Mesenteric fat pad (tissue), 1 donor: ENCODE measurements around the gene GPC4. TPM values are rescaled to one million over a fixed set of nuclear protein-coding genes. Genes with fewer than 3 reads are reported as not detected.

Experiments
- DNase-seq: peaks from one replicate; pipeline ENCODE4 v3.0.0-alpha.2; 2020; ENCODE audit warnings: low spot score
- total RNA-seq: library from RNA; stranded (reverse); fragmentation: NEBNext Ultra II Directional; extraction: Animal tissue kit (Norgen Biotek cat#: 25700); gene quantifications from one replicate; pipeline ENCODE4 v1.2.1, GENCODE V29; 2021
- donor health status: DM: yes; HTN: yes; CAD: no.

The GPC4 gene
- total RNA-seq, 1 donor from 2014 or later, result 9.5 TPM

GRCh38 chrX:133412246-133412645 lies 3.0 kb downstream of the GPC4 start:
- DNase-seq, result no peak

- DNase-seq, result no peak
These were observed 4.7 kb downstream of the GPC4 start for GRCh38 chrX:133410550-133410949.

GRCh38 chrX:133405498-133406185 lies 9.6 kb downstream of the GPC4 start:
- no peak for DNase-seq

GRCh38 chrX:133403984-133404383 lies 11.3 kb downstream of the GPC4 start:
- DNase-seq, result no peak

GRCh38 chrX:133402830-133403625 lies 12.3 kb downstream of the GPC4 start:
- no peak for DNase-seq

- no peak for DNase-seq
These were observed 13.2 kb downstream of the GPC4 start for GRCh38 chrX:133402042-133402453.

GRCh38 chrX:133401536-133401935 lies 13.8 kb downstream of the GPC4 start:
- DNase-seq, result no peak

- DNase-seq, result no peak
These were observed 15.9 kb downstream of the GPC4 start for GRCh38 chrX:133399411-133399810.

GRCh38 chrX:133394765-133395164 lies 20.5 kb downstream of the GPC4 start:
- DNase-seq, result no peak

GRCh38 chrX:133392671-133393070 lies 22.6 kb downstream of the GPC4 start:
- no peak for DNase-seq

- no peak for DNase-seq
These were observed 24.2 kb downstream of the GPC4 start for GRCh38 chrX:133391111-133391510.

GRCh38 chrX:133390676-133391075 lies 24.6 kb downstream of the GPC4 start:
- DNase-seq, result no peak

- DNase-seq, result no peak
These were observed 25.3 kb downstream of the GPC4 start for GRCh38 chrX:133389975-133390374.

GRCh38 chrX:133384454-133384853 lies 30.8 kb downstream of the GPC4 start:
- DNase-seq, result no peak

- no peak for DNase-seq
These were observed 34.3 kb downstream of the GPC4 start for GRCh38 chrX:133380711-133381619.

GRCh38 chrX:133376422-133376821 lies 38.9 kb downstream of the GPC4 start:
- DNase-seq, result no peak

- DNase-seq, result no peak
These were observed 39.5 kb downstream of the GPC4 start for GRCh38 chrX:133375615-133376340.

GRCh38 chrX:133374874-133375387 lies 40.4 kb downstream of the GPC4 start:
- no peak for DNase-seq

GRCh38 chrX:133373386-133374079 lies 41.8 kb downstream of the GPC4 start:
- no peak for DNase-seq

- no peak for DNase-seq
These were observed 44.5 kb downstream of the GPC4 start for GRCh38 chrX:133370696-133371275.
